IPS DF 6.9 (cell line): Measurements from ENCODE around the gene CIAO1.

ENCODE experiments used
- DNase-seq: peaks from one replicate; pipeline ENCODE4 v3.0.0-alpha.2; 2013; ENCODE audit warnings: low read depth, low spot score
- H3K27ac ChIP-seq: one replicate; pipeline ENCODE4 v1.5.1; 2013; ENCODE audit warnings: low read length, control low read depth
- H3K27me3 ChIP-seq: 2 replicates; pipeline ENCODE4 v1.6.1; 2013; ENCODE audit warnings: mild to moderate bottlenecking, low read length; ENCODE audit not compliant: control insufficient read depth, insufficient read depth
- H3K36me3 ChIP-seq: 2 replicates; pipeline ENCODE4 v1.6.1; 2013; ENCODE audit warnings: low read length; ENCODE audit not compliant: control insufficient read depth, insufficient read depth
- H3K4me1 ChIP-seq: 2 replicates; pipeline ENCODE4 v1.6.1; 2013; ENCODE audit warnings: low read length; ENCODE audit not compliant: control insufficient read depth, insufficient read depth
- H3K4me3 ChIP-seq: 2 replicates; pipeline ENCODE4 v1.5.1; 2013; ENCODE audit warnings: mild to moderate bottlenecking, low read length
- H3K9me3 ChIP-seq: 2 replicates; pipeline ENCODE4 v1.6.1; 2013; ENCODE audit warnings: low read length, inconsistent platforms; ENCODE audit not compliant: control insufficient read depth, insufficient read depth
- WGBS: extraction: QIAGEN DNeasy Blood & Tissue Kit; methylation state at CpG from one replicate; pipeline ENCODE4 v1.1.7; 2013; ENCODE audit warnings: mixed read lengths, missing lambda C conversion rate; ENCODE audit not compliant: insufficient read length, insufficient coverage; 5-methylcytosine and 5-hydroxymethylcytosine counted together

Gene CIAO1

GRCh38 chr2:96239091-96239490 lies 26.9 kb upstream of the CIAO1 start:
- WGBS = no CpG with 5 or more reads among the region's 3 CpGs
- no peaks in the 10 kb centered on the region for H3K27me3 ChIP-seq
- H3K4me1 ChIP-seq = no peaks in the 10 kb centered on the region

GRCh38 chr2:96239745-96240264 lies 26.2 kb upstream of the CIAO1 start:
- H3K36me3 ChIP-seq = no peaks in the 10 kb centered on the region
- H3K4me3 ChIP-seq = no peak overlapping the region
- DNase-seq = no peak
- no CpG with 5 or more reads among the region's 9 CpGs for WGBS
- no peaks in the 10 kb centered on the region for H3K27me3 ChIP-seq
- no peaks in the 10 kb centered on the region for H3K9me3 ChIP-seq
- no peaks in the 10 kb centered on the region for H3K4me1 ChIP-seq
- H3K27ac ChIP-seq = no peak overlapping the region

More at GRCh38 chr2:96239091-96239490, 26.9 kb upstream of the CIAO1 start:
- Histone ChIP-seq H3K9me3 (no peaks in the 10 kb centered on the region), H3K36me3 (no peaks in the 10 kb centered on the region), H3K4me3 (no peak overlapping the region), H3K27ac (no peak overlapping the region)
- no peak for DNase-seq

- no peak overlapping the region for H3K4me3 ChIP-seq
- no peaks in the 10 kb centered on the region for H3K4me1 ChIP-seq
- H3K9me3 ChIP-seq = no peaks in the 10 kb centered on the region
- WGBS = no CpG with 5 or more reads among the region's 9 CpGs
- H3K36me3 ChIP-seq = no peaks in the 10 kb centered on the region
- no peak for DNase-seq
- H3K27me3 ChIP-seq = no peaks in the 10 kb centered on the region
- no peak overlapping the region for H3K27ac ChIP-seq
Measured at GRCh38 chr2:96240341-96241038, 25.5 kb upstream of the CIAO1 start.

GRCh38 chr2:96241227-96241626 lies 24.8 kb upstream of the CIAO1 start:
- Histone ChIP-seq H3K4me3 (no peak overlapping the region), H3K36me3 (no peaks in the 10 kb centered on the region), H3K27ac (no peak overlapping the region), H3K27me3 (no peaks in the 10 kb centered on the region), H3K9me3 (no peaks in the 10 kb centered on the region), H3K4me1 (no peaks in the 10 kb centered on the region)
- no CpG with 5 or more reads among the region's 2 CpGs for WGBS
- DNase-seq = no peak

GRCh38 chr2:96241900-96242611 lies 24.0 kb upstream of the CIAO1 start:
- DNase-seq = no peak
- Histone ChIP-seq H3K9me3 (no peaks in the 10 kb centered on the region), H3K4me3 (no peak overlapping the region), H3K27me3 (no peaks in the 10 kb centered on the region), H3K27ac (no peak overlapping the region), H3K4me1 (no peaks in the 10 kb centered on the region), H3K36me3 (no peaks in the 10 kb centered on the region)
- WGBS = no CpG with 5 or more reads among the region's 5 CpGs

- no peak for DNase-seq
- H3K27me3 ChIP-seq = no peaks in the 10 kb centered on the region
- H3K27ac ChIP-seq = no peak overlapping the region
- no CpG with 5 or more reads among the region's 5 CpGs for WGBS
- no peak overlapping the region for H3K4me3 ChIP-seq
- no peaks in the 10 kb centered on the region for H3K9me3 ChIP-seq
- no peaks in the 10 kb centered on the region for H3K36me3 ChIP-seq
- no peaks in the 10 kb centered on the region for H3K4me1 ChIP-seq
Measured at GRCh38 chr2:96243843-96244242, 22.2 kb upstream of the CIAO1 start.

GRCh38 chr2:96245609-96246390 lies 20.2 kb upstream of the CIAO1 start:
- no peak overlapping the region for H3K4me3 ChIP-seq
- no peak overlapping the region for H3K27ac ChIP-seq
- DNase-seq = no peak
- H3K27me3 ChIP-seq = no peaks in the 10 kb centered on the region
- no CpG with 5 or more reads among the region's 8 CpGs for WGBS
- H3K4me1 ChIP-seq = no peaks in the 10 kb centered on the region
- H3K36me3 ChIP-seq = no peaks in the 10 kb centered on the region
- H3K9me3 ChIP-seq = no peaks in the 10 kb centered on the region

GRCh38 chr2:96247009-96247408 lies 19.0 kb upstream of the CIAO1 start:
- Histone ChIP-seq H3K9me3 (no peaks in the 10 kb centered on the region), H3K36me3 (no peaks in the 10 kb centered on the region), H3K27ac (no peak overlapping the region), H3K4me1 (no peaks in the 10 kb centered on the region), H3K27me3 (no peaks in the 10 kb centered on the region), H3K4me3 (no peak overlapping the region)
- DNase-seq = no peak
- no CpG with 5 or more reads among the region's 3 CpGs for WGBS

- Histone ChIP-seq H3K27me3 (no peaks in the 10 kb centered on the region), H3K4me3 (no peak overlapping the region), H3K27ac (no peak overlapping the region), H3K36me3 (0 out of 2 replicates have a peak, but pooled peaks cover 5% of the 10 kb centered on the region), H3K4me1 (no peaks in the 10 kb centered on the region), H3K9me3 (no peaks in the 10 kb centered on the region)
- no CpG with 5 or more reads among the region's 5 CpGs for WGBS
- DNase-seq = no peak
Measured at GRCh38 chr2:96247896-96248295, 18.1 kb upstream of the CIAO1 start.

- Histone ChIP-seq H3K4me1 (no peaks in the 10 kb centered on the region), H3K9me3 (no peaks in the 10 kb centered on the region), H3K27me3 (no peaks in the 10 kb centered on the region), H3K27ac (no peak overlapping the region), H3K4me3 (no peak overlapping the region), H3K36me3 (0 out of 2 replicates have a peak, but pooled peaks cover 10% of the 10 kb centered on the region)
- DNase-seq = no peak
- no CpG with 5 or more reads among the region's 4 CpGs for WGBS
Measured at GRCh38 chr2:96248624-96249023, 17.4 kb upstream of the CIAO1 start.
